ENCODE data around the gene PAK2. TPM values are rescaled to one million over a fixed set of nuclear protein-coding genes. Genes with fewer than 3 reads are reported as not detected.

The PAK2 gene
- total and polyA plus RNA-seq, 2 experiments from 2014 or later, result 24.3 to 49.4 TPM

DNA sequence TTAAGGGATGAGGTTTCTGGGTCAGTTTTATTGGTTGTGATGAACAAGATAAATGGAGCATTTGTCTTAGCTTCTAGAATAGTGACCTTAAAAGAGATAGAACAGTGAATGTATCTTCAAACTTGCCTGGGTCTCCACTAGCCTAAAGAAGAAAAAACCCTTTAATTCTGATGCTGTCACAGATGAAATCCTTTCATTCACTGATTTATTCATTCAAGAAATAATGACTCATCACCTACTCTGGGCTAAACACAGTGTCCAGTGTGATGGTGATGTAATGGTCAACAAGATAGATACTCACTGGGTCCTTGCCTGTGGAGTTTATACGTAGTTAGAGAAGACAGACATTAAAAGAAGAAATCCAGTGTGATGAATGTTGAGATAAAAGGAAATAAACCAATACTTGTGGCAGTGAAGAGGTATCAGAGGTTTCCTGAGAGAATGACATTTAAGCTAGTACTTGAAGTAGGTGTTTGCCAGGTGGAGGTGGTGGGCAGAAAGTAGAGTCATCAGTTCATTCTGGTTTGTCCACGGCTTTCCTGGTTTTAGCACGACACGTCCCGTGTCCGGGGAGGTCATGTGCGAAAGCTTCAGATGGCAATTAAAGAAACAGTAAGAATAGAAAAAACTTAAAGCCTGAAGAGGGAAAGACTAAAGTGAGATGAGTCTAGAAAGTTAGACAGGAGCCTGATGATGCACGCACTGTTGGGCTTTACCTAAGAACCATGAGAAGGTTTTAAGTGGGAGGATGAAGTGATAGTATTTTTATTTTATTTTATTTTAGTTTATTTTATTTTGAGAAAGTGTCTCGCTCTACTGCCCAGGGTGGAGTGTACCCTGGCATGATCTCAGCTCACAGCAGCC lies 18.5 kb downstream of the PAK2 start:
- peaks cover 30% of the 10 kb centered on the region for H4K20me1 ChIP-seq (replicated peaks; ENCODE audit: insufficient read depth)
- H3K4me1 Mint-ChIP-seq, result no peaks in the 10 kb centered on the region
- peaks cover 86% of the 10 kb centered on the region for H3K79me2 ChIP-seq (replicated peaks; ENCODE audit: insufficient read depth)
- H3K27ac Mint-ChIP-seq, result no peak overlapping the region
- ATAC-seq (no peak), DNase-seq (ENCODE audit: low spot score) (no peak)
- H3K27ac ChIP-seq (ENCODE audit: low read depth), result no peak overlapping the region
- TF ChIP-seq, protein P1, sequence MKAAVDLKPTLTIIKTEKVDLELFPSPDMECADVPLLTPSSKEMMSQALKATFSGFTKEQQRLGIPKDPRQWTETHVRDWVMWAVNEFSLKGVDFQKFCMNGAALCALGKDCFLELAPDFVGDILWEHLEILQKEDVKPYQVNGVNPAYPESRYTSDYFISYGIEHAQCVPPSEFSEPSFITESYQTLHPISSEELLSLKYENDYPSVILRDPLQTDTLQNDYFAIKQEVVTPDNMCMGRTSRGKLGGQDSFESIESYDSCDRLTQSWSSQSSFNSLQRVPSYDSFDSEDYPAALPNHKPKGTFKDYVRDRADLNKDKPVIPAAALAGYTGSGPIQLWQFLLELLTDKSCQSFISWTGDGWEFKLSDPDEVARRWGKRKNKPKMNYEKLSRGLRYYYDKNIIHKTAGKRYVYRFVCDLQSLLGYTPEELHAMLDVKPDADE (IDR thresholded peaks at IDR 0.05), result no peak
- TF ChIP-seq ZNF114 (CRISPR knock-in tag; IDR thresholded peaks at IDR 0.05), result no peak
- no peak for TF ChIP-seq ZNF331 (CRISPR knock-in tag; IDR thresholded peaks at IDR 0.05; ENCODE audit: low read depth)
- no peak for TF ChIP-seq NANOG (IDR thresholded peaks at IDR 0.05; ENCODE audit: borderline replicate concordance)
- no peak for TF ChIP-seq JUNB (IDR thresholded peaks at IDR 0.05; ENCODE audit: unreplicated experiment)
- no peak for TF ChIP-seq POLR2AphosphoS5 (IDR thresholded peaks at IDR 0.05; ENCODE audit: low read depth)
- TF ChIP-seq CREB1 (CRISPR knock-in tag; IDR thresholded peaks at IDR 0.05; ENCODE audit: low read depth), result no peak
- TF ChIP-seq, protein P2, sequence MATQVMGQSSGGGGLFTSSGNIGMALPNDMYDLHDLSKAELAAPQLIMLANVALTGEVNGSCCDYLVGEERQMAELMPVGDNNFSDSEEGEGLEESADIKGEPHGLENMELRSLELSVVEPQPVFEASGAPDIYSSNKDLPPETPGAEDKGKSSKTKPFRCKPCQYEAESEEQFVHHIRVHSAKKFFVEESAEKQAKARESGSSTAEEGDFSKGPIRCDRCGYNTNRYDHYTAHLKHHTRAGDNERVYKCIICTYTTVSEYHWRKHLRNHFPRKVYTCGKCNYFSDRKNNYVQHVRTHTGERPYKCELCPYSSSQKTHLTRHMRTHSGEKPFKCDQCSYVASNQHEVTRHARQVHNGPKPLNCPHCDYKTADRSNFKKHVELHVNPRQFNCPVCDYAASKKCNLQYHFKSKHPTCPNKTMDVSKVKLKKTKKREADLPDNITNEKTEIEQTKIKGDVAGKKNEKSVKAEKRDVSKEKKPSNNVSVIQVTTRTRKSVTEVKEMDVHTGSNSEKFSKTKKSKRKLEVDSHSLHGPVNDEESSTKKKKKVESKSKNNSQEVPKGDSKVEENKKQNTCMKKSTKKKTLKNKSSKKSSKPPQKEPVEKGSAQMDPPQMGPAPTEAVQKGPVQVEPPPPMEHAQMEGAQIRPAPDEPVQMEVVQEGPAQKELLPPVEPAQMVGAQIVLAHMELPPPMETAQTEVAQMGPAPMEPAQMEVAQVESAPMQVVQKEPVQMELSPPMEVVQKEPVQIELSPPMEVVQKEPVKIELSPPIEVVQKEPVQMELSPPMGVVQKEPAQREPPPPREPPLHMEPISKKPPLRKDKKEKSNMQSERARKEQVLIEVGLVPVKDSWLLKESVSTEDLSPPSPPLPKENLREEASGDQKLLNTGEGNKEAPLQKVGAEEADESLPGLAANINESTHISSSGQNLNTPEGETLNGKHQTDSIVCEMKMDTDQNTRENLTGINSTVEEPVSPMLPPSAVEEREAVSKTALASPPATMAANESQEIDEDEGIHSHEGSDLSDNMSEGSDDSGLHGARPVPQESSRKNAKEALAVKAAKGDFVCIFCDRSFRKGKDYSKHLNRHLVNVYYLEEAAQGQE (IDR thresholded peaks at IDR 0.05; ENCODE audit: unreplicated experiment), result no peak
- TF ChIP-seq, protein P3, sequence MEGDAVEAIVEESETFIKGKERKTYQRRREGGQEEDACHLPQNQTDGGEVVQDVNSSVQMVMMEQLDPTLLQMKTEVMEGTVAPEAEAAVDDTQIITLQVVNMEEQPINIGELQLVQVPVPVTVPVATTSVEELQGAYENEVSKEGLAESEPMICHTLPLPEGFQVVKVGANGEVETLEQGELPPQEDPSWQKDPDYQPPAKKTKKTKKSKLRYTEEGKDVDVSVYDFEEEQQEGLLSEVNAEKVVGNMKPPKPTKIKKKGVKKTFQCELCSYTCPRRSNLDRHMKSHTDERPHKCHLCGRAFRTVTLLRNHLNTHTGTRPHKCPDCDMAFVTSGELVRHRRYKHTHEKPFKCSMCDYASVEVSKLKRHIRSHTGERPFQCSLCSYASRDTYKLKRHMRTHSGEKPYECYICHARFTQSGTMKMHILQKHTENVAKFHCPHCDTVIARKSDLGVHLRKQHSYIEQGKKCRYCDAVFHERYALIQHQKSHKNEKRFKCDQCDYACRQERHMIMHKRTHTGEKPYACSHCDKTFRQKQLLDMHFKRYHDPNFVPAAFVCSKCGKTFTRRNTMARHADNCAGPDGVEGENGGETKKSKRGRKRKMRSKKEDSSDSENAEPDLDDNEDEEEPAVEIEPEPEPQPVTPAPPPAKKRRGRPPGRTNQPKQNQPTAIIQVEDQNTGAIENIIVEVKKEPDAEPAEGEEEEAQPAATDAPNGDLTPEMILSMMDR (conservative IDR thresholded peaks at IDR 0.05; ENCODE audit: low read depth in 2 of 2), result no peak
- TF ChIP-seq STAT1 (IDR thresholded peaks at IDR 0.05; ENCODE audit: unreplicated experiment), result no peak
- no peak for TF ChIP-seq EZH2 (IDR thresholded peaks at IDR 0.05; ENCODE audit: low read depth, unreplicated experiment)
- TF ChIP-seq, protein P4, sequence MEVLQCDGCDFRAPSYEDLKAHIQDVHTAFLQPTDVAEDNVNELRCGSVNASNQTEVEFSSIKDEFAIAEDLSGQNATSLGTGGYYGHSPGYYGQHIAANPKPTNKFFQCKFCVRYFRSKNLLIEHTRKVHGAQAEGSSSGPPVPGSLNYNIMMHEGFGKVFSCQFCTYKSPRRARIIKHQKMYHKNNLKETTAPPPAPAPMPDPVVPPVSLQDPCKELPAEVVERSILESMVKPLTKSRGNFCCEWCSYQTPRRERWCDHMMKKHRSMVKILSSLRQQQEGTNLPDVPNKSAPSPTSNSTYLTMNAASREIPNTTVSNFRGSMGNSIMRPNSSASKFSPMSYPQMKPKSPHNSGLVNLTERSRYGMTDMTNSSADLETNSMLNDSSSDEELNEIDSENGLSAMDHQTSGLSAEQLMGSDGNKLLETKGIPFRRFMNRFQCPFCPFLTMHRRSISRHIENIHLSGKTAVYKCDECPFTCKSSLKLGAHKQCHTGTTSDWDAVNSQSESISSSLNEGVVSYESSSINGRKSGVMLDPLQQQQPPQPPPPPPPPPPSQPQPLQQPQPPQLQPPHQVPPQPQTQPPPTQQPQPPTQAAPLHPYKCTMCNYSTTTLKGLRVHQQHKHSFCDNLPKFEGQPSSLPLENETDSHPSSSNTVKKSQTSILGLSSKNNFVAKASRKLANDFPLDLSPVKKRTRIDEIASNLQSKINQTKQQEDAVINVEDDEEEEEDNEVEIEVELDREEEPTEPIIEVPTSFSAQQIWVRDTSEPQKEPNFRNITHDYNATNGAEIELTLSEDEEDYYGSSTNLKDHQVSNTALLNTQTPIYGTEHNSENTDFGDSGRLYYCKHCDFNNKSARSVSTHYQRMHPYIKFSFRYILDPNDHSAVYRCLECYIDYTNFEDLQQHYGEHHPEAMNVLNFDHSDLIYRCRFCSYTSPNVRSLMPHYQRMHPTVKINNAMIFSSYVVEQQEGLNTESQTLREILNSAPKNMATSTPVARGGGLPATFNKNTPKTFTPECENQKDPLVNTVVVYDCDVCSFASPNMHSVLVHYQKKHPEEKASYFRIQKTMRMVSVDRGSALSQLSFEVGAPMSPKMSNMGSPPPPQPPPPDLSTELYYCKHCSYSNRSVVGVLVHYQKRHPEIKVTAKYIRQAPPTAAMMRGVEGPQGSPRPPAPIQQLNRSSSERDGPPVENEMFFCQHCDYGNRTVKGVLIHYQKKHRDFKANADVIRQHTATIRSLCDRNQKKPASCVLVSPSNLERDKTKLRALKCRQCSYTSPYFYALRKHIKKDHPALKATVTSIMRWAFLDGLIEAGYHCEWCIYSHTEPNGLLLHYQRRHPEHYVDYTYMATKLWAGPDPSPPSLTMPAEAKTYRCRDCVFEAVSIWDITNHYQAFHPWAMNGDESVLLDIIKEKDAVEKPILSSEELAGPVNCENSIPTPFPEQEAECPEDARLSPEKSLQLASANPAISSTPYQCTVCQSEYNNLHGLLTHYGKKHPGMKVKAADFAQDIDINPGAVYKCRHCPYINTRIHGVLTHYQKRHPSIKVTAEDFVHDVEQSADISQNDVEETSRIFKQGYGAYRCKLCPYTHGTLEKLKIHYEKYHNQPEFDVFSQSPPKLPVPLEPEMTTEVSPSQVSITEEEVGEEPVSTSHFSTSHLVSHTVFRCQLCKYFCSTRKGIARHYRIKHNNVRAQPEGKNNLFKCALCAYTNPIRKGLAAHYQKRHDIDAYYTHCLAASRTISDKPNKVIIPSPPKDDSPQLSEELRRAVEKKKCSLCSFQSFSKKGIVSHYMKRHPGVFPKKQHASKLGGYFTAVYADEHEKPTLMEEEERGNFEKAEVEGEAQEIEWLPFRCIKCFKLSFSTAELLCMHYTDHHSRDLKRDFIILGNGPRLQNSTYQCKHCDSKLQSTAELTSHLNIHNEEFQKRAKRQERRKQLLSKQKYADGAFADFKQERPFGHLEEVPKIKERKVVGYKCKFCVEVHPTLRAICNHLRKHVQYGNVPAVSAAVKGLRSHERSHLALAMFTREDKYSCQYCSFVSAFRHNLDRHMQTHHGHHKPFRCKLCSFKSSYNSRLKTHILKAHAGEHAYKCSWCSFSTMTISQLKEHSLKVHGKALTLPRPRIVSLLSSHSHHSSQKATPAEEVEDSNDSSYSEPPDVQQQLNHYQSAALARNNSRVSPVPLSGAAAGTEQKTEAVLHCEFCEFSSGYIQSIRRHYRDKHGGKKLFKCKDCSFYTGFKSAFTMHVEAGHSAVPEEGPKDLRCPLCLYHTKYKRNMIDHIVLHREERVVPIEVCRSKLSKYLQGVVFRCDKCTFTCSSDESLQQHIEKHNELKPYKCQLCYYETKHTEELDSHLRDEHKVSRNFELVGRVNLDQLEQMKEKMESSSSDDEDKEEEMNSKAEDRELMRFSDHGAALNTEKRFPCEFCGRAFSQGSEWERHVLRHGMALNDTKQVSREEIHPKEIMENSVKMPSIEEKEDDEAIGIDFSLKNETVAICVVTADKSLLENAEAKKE (CRISPR knock-in tag; IDR thresholded peaks at IDR 0.05), result no peak
- no peak for TF ChIP-seq EZH2phosphoT487 (IDR thresholded peaks at IDR 0.05; ENCODE audit: unreplicated experiment)
- H3K9me2 ChIP-seq (ENCODE audit: insufficient read depth), result 0 out of 2 replicates have a peak, but pooled peaks cover 2% of the 10 kb centered on the region
- H3K27me3 Mint-ChIP-seq (ENCODE audit: insufficient read depth, low read depth, poor library complexity), result peaks cover 6% of the 10 kb centered on the region
- H3K9me3 Mint-ChIP-seq, result peaks cover 61% of the 10 kb centered on the region
- H3K4me3 Mint-ChIP-seq, result no peak overlapping the region
- H3K27me3 ChIP-seq (ENCODE audit: insufficient read depth), result no peaks in the 10 kb centered on the region
- H3K4me1 ChIP-seq (ENCODE audit: insufficient read depth), result 0 out of 2 replicates have a peak, but pooled peaks cover 4% of the 10 kb centered on the region
- peaks cover 85% of the 10 kb centered on the region for H3K36me3 Mint-ChIP-seq (ENCODE audit: low read depth)
- H3F3A ChIP-seq (replicated peaks; ENCODE audit: low read depth), result no peaks in the 10 kb centered on the region
- H3K4me3 ChIP-seq, result no peak overlapping the region
- no peak overlapping the region for H3K4me2 ChIP-seq
- H2AFZ ChIP-seq, result no peak overlapping the region
- peaks cover 10% of the 10 kb centered on the region; the same call in 1 of the 2 replicates for H3K36me3 ChIP-seq (ENCODE audit: insufficient read depth)

Data from GM23338 (cell line).